ENCODE data around the gene GALNTL6. TPM values are rescaled to one million over a fixed set of nuclear protein-coding genes. Genes with fewer than 3 reads are reported as not detected.

The GALNTL6 gene
- total RNA-seq, 4 donors from 2014 or later: not detected

- TF ChIP-seq, protein P1, sequence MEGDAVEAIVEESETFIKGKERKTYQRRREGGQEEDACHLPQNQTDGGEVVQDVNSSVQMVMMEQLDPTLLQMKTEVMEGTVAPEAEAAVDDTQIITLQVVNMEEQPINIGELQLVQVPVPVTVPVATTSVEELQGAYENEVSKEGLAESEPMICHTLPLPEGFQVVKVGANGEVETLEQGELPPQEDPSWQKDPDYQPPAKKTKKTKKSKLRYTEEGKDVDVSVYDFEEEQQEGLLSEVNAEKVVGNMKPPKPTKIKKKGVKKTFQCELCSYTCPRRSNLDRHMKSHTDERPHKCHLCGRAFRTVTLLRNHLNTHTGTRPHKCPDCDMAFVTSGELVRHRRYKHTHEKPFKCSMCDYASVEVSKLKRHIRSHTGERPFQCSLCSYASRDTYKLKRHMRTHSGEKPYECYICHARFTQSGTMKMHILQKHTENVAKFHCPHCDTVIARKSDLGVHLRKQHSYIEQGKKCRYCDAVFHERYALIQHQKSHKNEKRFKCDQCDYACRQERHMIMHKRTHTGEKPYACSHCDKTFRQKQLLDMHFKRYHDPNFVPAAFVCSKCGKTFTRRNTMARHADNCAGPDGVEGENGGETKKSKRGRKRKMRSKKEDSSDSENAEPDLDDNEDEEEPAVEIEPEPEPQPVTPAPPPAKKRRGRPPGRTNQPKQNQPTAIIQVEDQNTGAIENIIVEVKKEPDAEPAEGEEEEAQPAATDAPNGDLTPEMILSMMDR (IDR thresholded peaks at IDR 0.05; ENCODE audit: low read depth): no peak
These were observed 597.2 kb downstream of the GALNTL6 start for GRCh38 chr4:172410363-172410762.

- TF ChIP-seq, protein P1 (IDR thresholded peaks at IDR 0.05; ENCODE audit: low read depth): no peak
These were observed 597.9 kb downstream of the GALNTL6 start for GRCh38 chr4:172411149-172411548.

DNA sequence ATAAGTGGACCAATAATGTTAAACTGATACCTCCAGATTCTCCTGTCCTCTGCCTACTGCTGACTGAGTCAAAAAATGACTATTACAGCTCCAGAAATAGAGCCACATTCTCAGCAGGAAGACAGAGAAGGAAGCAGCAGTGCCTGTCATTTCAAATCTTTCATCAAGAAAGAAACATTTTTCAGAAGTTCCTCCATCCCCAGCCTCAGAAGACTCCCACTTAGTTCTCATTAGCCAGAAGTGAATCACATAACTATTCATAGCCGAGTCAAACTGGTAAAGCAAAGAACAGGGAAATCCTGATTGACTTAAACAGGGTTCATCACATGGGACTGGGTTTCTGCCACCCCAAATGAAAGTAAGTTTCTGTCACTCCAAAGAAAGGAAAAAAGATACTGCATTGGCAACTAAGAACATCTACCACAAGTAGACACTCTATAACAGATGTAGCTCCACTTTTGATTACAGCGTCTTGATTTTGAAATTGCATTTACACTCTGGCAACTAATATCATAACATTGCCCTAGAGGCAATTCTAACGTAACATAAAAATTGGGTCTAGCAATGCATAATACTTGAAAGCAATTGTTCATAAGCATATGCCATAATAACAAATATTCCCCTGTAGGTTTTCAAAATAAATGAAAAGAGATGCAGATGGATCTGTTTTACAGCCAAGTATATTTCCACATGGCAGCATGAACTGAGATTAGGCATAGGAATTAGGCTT, 599.8 kb downstream of the GALNTL6 start:
- TF ChIP-seq, protein P1 (IDR thresholded peaks at IDR 0.05; ENCODE audit: low read depth): no peak

DNA sequence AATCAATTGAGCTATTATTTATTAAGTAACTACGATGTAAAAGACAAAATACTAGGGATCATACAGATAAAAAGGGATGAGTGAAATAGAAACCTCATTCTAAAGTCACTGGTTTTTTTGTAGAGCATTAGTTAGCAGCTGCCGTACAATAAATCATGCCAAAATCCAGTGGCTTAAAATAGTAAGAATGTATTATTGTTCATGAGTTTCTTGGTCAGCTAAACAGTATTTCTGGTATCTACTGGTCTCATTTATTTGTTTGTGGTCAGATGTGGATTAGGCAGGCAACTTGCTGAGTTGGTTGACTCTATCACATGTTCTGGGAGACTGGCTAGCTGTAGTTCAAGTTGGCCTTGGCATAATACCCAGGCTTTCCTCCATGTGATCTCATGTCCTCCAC, 667.3 kb downstream of the GALNTL6 start:
- TF ChIP-seq, protein P1 (IDR thresholded peaks at IDR 0.05; ENCODE audit: low read depth): no peak

- TF ChIP-seq, protein P1 (IDR thresholded peaks at IDR 0.05; ENCODE audit: low read depth): no peak
These were observed 668.8 kb downstream of the GALNTL6 start for GRCh38 chr4:172481802-172482508.

DNA sequence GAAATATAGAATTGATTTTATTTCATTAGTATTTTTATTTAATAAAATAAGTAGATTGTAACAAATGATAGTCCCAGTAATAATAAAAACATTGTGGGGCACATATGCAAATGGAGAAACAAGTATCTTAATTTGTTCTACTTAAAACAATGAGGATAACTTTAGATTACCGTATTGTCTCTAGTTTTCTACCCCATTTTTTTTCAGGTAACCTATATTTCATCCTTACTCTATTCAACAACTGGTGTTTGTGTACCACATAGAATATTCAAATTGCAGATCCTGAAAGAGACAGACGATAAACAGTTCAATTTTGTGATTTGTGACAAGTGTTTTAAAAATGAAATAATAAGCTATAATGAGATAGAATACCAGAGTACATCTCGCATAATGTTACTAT, 671.8 kb downstream of the GALNTL6 start:
- TF ChIP-seq, protein P1 (IDR thresholded peaks at IDR 0.05; ENCODE audit: low read depth): no peak

GRCh38 chr4:172486531-172486930, 673.3 kb downstream of the GALNTL6 start:
- TF ChIP-seq, protein P1 (IDR thresholded peaks at IDR 0.05; ENCODE audit: low read depth): no peak
